ENCODE data around the gene MAGI1. TPM values are rescaled to one million over a fixed set of nuclear protein-coding genes. Genes with fewer than 3 reads are reported as not detected.

MAGI1 gene
- total RNA-seq, 2 donors from 2014 or later: 38.6 to 45.1 TPM

DNA sequence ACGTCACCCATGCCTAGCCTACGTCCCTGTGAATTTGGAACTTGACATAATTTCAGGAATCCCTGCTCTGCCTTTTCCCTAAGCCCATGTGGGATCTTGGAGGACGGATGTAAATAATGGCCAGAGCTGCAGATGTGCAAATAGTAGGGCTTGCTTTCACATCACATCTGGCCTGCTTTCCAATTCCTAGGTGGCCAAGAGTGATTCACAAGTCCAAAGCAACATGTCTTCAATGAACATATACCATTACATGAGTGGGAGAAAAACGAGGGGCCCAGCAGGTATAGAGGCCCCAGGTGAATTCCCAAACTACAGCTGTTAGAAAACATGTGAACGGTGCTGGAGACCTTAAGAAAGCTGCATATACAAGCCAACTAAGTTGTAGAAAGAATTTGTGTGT is 214.6 kb downstream of the MAGI1 start:
- Mint-ChIP-seq H3K4me1 (peaks cover 30% of the 10 kb centered on the region), H3K9me3 (peaks cover 7% of the 10 kb centered on the region), H3K27me3 (ENCODE audit: insufficient read depth) (peaks cover 11% of the 10 kb centered on the region), H3K4me3 (no peak overlapping the region), H3K36me3 (ENCODE audit: low read depth) (peaks cover 6% of the 10 kb centered on the region), H3K27ac (no peak overlapping the region)
- Histone ChIP-seq H3K4me1 (ENCODE audit: control insufficient read depth, insufficient read depth, low read length) (peaks cover 6% of the 10 kb centered on the region), H3K27ac (ENCODE audit: low read depth, low read length) (no peak overlapping the region), H3K36me3 (ENCODE audit: control insufficient read depth, insufficient read depth, low read length) (no peaks in the 10 kb centered on the region), H3K9ac (ENCODE audit: extremely low read depth, low read length, poor library complexity, severe bottlenecking) (no peak overlapping the region), H3K4me3 (ENCODE audit: low read length) (no peak overlapping the region), H3K27me3 (ENCODE audit: control insufficient read depth, insufficient read depth, low read length, poor library complexity, severe bottlenecking) (no peaks in the 10 kb centered on the region), H3K9me3 (ENCODE audit: control insufficient read depth, low read length) (peaks cover 3% of the 10 kb centered on the region)
- no peak for TF ChIP-seq CTCF (conservative IDR thresholded peaks at IDR 0.05)
- no peak for DNase-seq
- WGBS, 2 experiments (ENCODE audit: insufficient coverage in 1 of 2, insufficient read length in 1 of 2): 87 to 88% methylated on average over 2 to 5 of the region's 5 CpGs

- Mint-ChIP-seq H3K27me3 (ENCODE audit: insufficient read depth) (peaks cover 11% of the 10 kb centered on the region), H3K9me3 (peaks cover 7% of the 10 kb centered on the region), H3K4me3 (no peak overlapping the region), H3K36me3 (ENCODE audit: low read depth) (peaks cover 6% of the 10 kb centered on the region), H3K4me1 (peaks cover 23% of the 10 kb centered on the region), H3K27ac (no peak overlapping the region)
- 89 to 100% methylated on average over 1 of the region's 1 CpG for WGBS, 2 experiments (ENCODE audit: insufficient coverage in 1 of 2, insufficient read length in 1 of 2)
- H3K4me1 ChIP-seq (ENCODE audit: control insufficient read depth, insufficient read depth, low read length): peaks cover 6% of the 10 kb centered on the region
- no peaks in the 10 kb centered on the region for H3K27me3 ChIP-seq (ENCODE audit: control insufficient read depth, insufficient read depth, low read length, poor library complexity, severe bottlenecking)
- no peak for TF ChIP-seq CTCF (conservative IDR thresholded peaks at IDR 0.05)
- H3K4me3 ChIP-seq (ENCODE audit: low read length): no peak overlapping the region
- DNase-seq: no peak
- peaks cover 3% of the 10 kb centered on the region for H3K9me3 ChIP-seq (ENCODE audit: control insufficient read depth, low read length)
- H3K9ac ChIP-seq (ENCODE audit: extremely low read depth, low read length, poor library complexity, severe bottlenecking): no peak overlapping the region
- no peaks in the 10 kb centered on the region for H3K36me3 ChIP-seq (ENCODE audit: control insufficient read depth, insufficient read depth, low read length)
- no peak overlapping the region for H3K27ac ChIP-seq (ENCODE audit: low read depth, low read length)
Measured at GRCh38 chr3:65820600-65820999, 218.1 kb downstream of the MAGI1 start.

DNA sequence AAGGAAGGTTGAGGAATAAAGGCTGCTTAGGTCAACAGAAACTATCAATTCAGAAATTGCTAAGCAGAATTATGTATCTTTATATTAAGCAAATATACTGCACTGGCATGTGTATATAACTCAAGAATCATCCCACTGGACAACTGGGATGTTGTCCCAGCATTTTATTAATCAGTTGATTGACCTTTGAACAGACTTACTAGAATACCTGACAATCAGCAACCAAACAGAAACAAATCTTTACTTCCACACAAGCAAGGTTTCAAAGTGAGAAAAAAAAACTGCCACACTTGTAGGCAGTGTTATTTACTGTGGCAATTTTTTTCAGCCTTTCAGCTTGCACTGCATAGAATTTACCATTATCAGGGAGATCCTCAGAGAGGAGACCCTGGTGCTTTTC is 218.8 kb downstream of the MAGI1 start:
- no peak overlapping the region for H3K27ac ChIP-seq (ENCODE audit: low read depth, low read length)
- H3K4me3 ChIP-seq (ENCODE audit: low read length): no peak overlapping the region
- H3K4me1 Mint-ChIP-seq: peaks cover 27% of the 10 kb centered on the region
- H3K4me3 Mint-ChIP-seq: no peak overlapping the region
- peaks cover 6% of the 10 kb centered on the region for H3K36me3 Mint-ChIP-seq (ENCODE audit: low read depth)
- no peak for DNase-seq
- H3K27ac Mint-ChIP-seq: no peak overlapping the region
- peaks cover 3% of the 10 kb centered on the region for H3K9me3 ChIP-seq (ENCODE audit: control insufficient read depth, low read length)
- peaks cover 11% of the 10 kb centered on the region for H3K27me3 Mint-ChIP-seq (ENCODE audit: insufficient read depth)
- no peaks in the 10 kb centered on the region for H3K36me3 ChIP-seq (ENCODE audit: control insufficient read depth, insufficient read depth, low read length)
- peaks cover 7% of the 10 kb centered on the region for H3K9me3 Mint-ChIP-seq
- H3K9ac ChIP-seq (ENCODE audit: extremely low read depth, low read length, poor library complexity, severe bottlenecking): no peak overlapping the region
- no peak for TF ChIP-seq CTCF (conservative IDR thresholded peaks at IDR 0.05)
- H3K4me1 ChIP-seq (ENCODE audit: control insufficient read depth, insufficient read depth, low read length): peaks cover 6% of the 10 kb centered on the region
- no peaks in the 10 kb centered on the region for H3K27me3 ChIP-seq (ENCODE audit: control insufficient read depth, insufficient read depth, low read length, poor library complexity, severe bottlenecking)
